ENCODE data around the gene MANF.

Gene MANF

GRCh38 chr3:51390246-51391074, 5.4 kb downstream of the MANF start:
- no peak for FAIRE-seq

- no peak for FAIRE-seq
Observed at GRCh38 chr3:51391075-51391565, 6.0 kb downstream of the MANF start, which contains the start of gene RBM15B. Gene RBM15B (plus strand): TSS chr3:51391285. CDS start chr3:51391400, 115 bp downstream.

GRCh38 chr3:51391566-51392354, 6.7 kb downstream of the MANF start:
- FAIRE-seq = no peak

GRCh38 chr3:51392355-51393133, 7.5 kb downstream of the MANF start:
- FAIRE-seq = no peak

GRCh38 chr3:51393134-51393495, 8.0 kb downstream of the MANF start:
- FAIRE-seq = no peak

- FAIRE-seq = no peak
Observed at GRCh38 chr3:51393564-51393963, 8.5 kb downstream of the MANF start.

- FAIRE-seq = no peak
Observed at GRCh38 chr3:51394541-51394940, 9.4 kb downstream of the MANF start.

GRCh38 chr3:51395493-51396213, 10.6 kb downstream of the MANF start:
- no peak for FAIRE-seq

- no peak for FAIRE-seq
Observed at GRCh38 chr3:51396401-51396800, 11.3 kb downstream of the MANF start.

- FAIRE-seq = no peak
Observed at GRCh38 chr3:51397392-51397791, 12.3 kb downstream of the MANF start.

GRCh38 chr3:51398595-51399310, 13.7 kb downstream of the MANF start:
- no peak for FAIRE-seq

- no peak for FAIRE-seq
Observed at GRCh38 chr3:51400166-51400565, 15.1 kb downstream of the MANF start.

GRCh38 chr3:51401735-51402134, 16.6 kb downstream of the MANF start:
- FAIRE-seq = no peak

- FAIRE-seq = no peak
Observed at GRCh38 chr3:51403675-51404074, 18.6 kb downstream of the MANF start.

- no peak for FAIRE-seq
Observed at GRCh38 chr3:51408021-51408420, 22.9 kb downstream of the MANF start.

- FAIRE-seq = no peak
Observed at GRCh38 chr3:51408813-51409212, 23.7 kb downstream of the MANF start.

- FAIRE-seq = no peak
Observed at GRCh38 chr3:51422211-51422610, 37.1 kb downstream of the MANF start.

- FAIRE-seq = no peak
Observed at GRCh38 chr3:51426921-51427320, 41.8 kb downstream of the MANF start.

GRCh38 chr3:51429138-51429537, 44.0 kb downstream of the MANF start:
- no peak for FAIRE-seq

GRCh38 chr3:51434110-51434509, 49.0 kb downstream of the MANF start:
- FAIRE-seq = no peak

- no peak for FAIRE-seq
Observed at GRCh38 chr3:51434746-51435327, 49.7 kb downstream of the MANF start.
